Smooth muscle cell (in vitro differentiated cells): ENCODE data around the gene CRCP. TPM values are rescaled to one million over a fixed set of nuclear protein-coding genes. Genes with fewer than 3 reads are reported as not detected.

Experiments
- DNase-seq: peaks from one replicate; lab custom pipeline; 2025; ENCODE audit not compliant: unreplicated experiment; lab: John Stamatoyannopoulos, UW
- H2AFZ ChIP-seq: fragments of 200-600 bp; sonication (generic); 2 replicates; pipeline ENCODE4 v1.6.0; 2016; ENCODE audit warnings: antibody characterized with exemption, low read depth, mild to moderate bottlenecking
- H3F3A ChIP-seq: fragments of 200-600 bp; sonication (generic); 2 replicates; pipeline ENCODE4 v1.6.0; 2017; ENCODE audit warnings: antibody characterized with exemption, low read depth
- H3K27ac ChIP-seq: fragments of 200-600 bp; sonication (generic); 2 replicates; pipeline ENCODE4 v1.5.1; 2016; ENCODE audit warnings: low read depth, mild to moderate bottlenecking
- H3K27me3 ChIP-seq: fragments of 200-600 bp; sonication (generic); 2 replicates; pipeline ENCODE4 v1.6.1; 2016; ENCODE audit warnings: low read depth, mild to moderate bottlenecking
- H3K36me3 ChIP-seq: fragments of 200-600 bp; sonication (generic); 2 replicates; pipeline ENCODE4 v1.5.1; 2016; ENCODE audit warnings: low read depth
- H3K4me1 ChIP-seq: fragments of 200-600 bp; sonication (generic); 2 replicates; pipeline ENCODE4 v1.5.1; 2016; ENCODE audit warnings: low read depth
- H3K4me2 ChIP-seq: fragments of 200-600 bp; sonication (generic); 2 replicates; pipeline ENCODE4 v1.6.0; 2016; ENCODE audit warnings: mild to moderate bottlenecking
- H3K4me3 ChIP-seq: fragments of 200-600 bp; sonication (generic); 2 replicates; pipeline ENCODE4 v1.5.1; 2016; ENCODE audit warnings: mild to moderate bottlenecking
- H3K79me2 ChIP-seq: fragments of 200-600 bp; sonication (generic); 2 replicates; pipeline ENCODE4 v1.6.0; 2016; ENCODE audit warnings: low read depth, mild to moderate bottlenecking
- H3K9ac ChIP-seq: fragments of 200-600 bp; sonication (generic); 2 replicates; pipeline ENCODE4 v1.6.0; 2016; ENCODE audit warnings: low read depth
- H3K9me3 ChIP-seq: fragments of 200-600 bp; sonication (generic); replicated peaks from 2 replicates; pipeline ENCODE4 v1.5.1; 2016; ENCODE audit warnings: low read depth
- H4K20me1 ChIP-seq: fragments of 200-600 bp; sonication (generic); 2 replicates; pipeline ENCODE4 v1.6.0; 2016; ENCODE audit warnings: low read depth
- WGBS: methylation state at CpG from one replicate; pipeline ENCODE4 v1.1.7; 2016; ENCODE audit warnings: low lambda C conversion rate; 5-methylcytosine and 5-hydroxymethylcytosine counted together
- polyA plus RNA-seq: library from polyadenylated mRNA; unstranded; fragments of >200 nt; fragmentation: Nextera tagmentation; extraction: Ambion mirVana; gene quantifications from 2 replicates; pipeline ENCODE4 v1.2.1, GENCODE V29; 2016
- total RNA-seq: library from RNA; depleted of rRNA; stranded (reverse); fragments of >200 nt; gene quantifications from 2 replicates; pipeline ENCODE4 v1.2.3, GENCODE V29; 2014
- TF ChIP-seq, protein P1 (sequence below): fragments of 200-600 bp; sonication (generic); IDR thresholded peaks from 2 replicates; pipeline ENCODE4 v1.5.1; 2017; ENCODE audit warnings: borderline replicate concordance, mild to moderate bottlenecking, antibody characterized with exemption; ENCODE audit not compliant: insufficient read depth, poor library complexity, severe bottlenecking

The CRCP gene
- total and polyA plus RNA-seq, 2 experiments from 2014 or later, result 13.6 to 13.7 TPM

DNA sequence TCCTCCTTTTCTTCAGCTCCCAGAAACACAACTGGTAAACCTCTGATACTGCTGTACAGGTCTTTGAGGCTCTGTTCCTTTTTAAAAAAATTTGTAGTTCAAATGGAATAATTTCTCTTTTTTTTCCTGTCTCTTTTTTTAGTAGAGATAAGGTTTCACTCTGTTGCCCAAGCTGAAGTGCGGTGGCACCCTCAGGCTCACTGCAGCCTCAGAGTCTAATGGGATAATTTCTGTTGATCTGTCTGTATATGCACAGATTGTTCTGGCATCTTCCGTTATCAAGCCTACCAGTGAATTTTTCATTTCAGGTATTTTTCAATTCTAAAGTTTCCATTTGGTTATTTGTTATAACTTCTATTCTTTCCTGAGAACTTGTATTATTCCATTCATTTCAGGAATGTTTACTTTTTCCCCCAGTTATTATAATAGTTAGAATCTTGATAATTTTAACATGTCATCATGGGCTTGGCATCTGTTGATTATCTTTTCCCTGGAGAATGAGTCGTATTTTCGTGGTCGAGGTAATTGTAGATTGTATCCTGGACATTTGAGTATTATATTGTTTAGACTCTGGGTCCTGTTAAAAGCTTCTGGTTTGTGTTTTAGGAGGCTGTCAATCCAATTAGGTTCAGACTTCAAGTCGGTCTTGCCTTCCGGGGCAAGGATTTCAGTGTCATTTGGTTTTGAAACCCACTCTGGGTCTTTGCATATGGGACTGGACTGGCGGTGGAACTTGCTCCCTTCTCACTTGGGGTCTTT, 24.5 kb downstream of the CRCP start:
- 49% methylated on average over 8 of the region's 8 CpGs for WGBS
- TF ChIP-seq, protein P1, sequence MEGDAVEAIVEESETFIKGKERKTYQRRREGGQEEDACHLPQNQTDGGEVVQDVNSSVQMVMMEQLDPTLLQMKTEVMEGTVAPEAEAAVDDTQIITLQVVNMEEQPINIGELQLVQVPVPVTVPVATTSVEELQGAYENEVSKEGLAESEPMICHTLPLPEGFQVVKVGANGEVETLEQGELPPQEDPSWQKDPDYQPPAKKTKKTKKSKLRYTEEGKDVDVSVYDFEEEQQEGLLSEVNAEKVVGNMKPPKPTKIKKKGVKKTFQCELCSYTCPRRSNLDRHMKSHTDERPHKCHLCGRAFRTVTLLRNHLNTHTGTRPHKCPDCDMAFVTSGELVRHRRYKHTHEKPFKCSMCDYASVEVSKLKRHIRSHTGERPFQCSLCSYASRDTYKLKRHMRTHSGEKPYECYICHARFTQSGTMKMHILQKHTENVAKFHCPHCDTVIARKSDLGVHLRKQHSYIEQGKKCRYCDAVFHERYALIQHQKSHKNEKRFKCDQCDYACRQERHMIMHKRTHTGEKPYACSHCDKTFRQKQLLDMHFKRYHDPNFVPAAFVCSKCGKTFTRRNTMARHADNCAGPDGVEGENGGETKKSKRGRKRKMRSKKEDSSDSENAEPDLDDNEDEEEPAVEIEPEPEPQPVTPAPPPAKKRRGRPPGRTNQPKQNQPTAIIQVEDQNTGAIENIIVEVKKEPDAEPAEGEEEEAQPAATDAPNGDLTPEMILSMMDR, result no peak
- H4K20me1 ChIP-seq, result peaks cover 20% of the 10 kb centered on the region
- H3K79me2 ChIP-seq, result peaks cover 10% of the 10 kb centered on the region
- H3K27me3 ChIP-seq, result no peaks in the 10 kb centered on the region
- H3K27ac ChIP-seq, result no peak overlapping the region
- H3K9ac ChIP-seq, result no peak overlapping the region
- H3K4me2 ChIP-seq, result no peak overlapping the region
- no peak overlapping the region for H3K4me3 ChIP-seq
- DNase-seq, result no peak
- no peaks in the 10 kb centered on the region for H3K4me1 ChIP-seq
- no peaks in the 10 kb centered on the region for H3K36me3 ChIP-seq
- no peak overlapping the region for H2AFZ ChIP-seq
- H3K9me3 ChIP-seq, result no peaks in the 10 kb centered on the region
- H3F3A ChIP-seq, result peaks cover 7% of the 10 kb centered on the region

DNA sequence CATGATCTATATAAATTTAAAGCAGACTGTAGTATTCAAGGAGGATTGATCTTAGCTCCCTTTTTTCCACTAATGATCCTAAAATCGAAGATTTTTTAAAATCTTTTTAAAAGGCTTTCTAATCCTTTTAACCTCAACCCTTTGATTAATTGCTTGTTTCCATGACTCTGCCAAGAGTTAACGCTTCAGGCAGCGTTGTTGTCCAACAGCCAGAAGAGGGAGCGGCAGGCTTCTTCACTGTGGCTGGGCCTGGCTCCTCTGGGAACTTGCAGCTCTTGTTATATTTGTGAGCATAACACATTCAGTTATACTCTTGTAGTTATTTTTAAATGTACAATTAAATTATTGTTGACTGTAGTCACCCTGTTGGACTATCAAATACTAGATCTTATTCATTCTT, 26.3 kb downstream of the CRCP start:
- Histone ChIP-seq H3F3A (peaks cover 12% of the 10 kb centered on the region), H3K36me3 (no peaks in the 10 kb centered on the region), H2AFZ (no peak overlapping the region), H3K9me3 (no peaks in the 10 kb centered on the region), H3K4me2 (no peak overlapping the region), H3K4me3 (no peak overlapping the region), H3K27ac (peak overlapping the region; percentile 61), H4K20me1 (peaks cover 26% of the 10 kb centered on the region), H3K4me1 (no peaks in the 10 kb centered on the region), H3K9ac (no peak overlapping the region), H3K27me3 (no peaks in the 10 kb centered on the region), H3K79me2 (peaks cover 10% of the 10 kb centered on the region)
- DNase-seq, result no peak
- 17% methylated on average over 4 of the region's 4 CpGs for WGBS
- TF ChIP-seq, protein P1, result peak; percentile 66

DNA sequence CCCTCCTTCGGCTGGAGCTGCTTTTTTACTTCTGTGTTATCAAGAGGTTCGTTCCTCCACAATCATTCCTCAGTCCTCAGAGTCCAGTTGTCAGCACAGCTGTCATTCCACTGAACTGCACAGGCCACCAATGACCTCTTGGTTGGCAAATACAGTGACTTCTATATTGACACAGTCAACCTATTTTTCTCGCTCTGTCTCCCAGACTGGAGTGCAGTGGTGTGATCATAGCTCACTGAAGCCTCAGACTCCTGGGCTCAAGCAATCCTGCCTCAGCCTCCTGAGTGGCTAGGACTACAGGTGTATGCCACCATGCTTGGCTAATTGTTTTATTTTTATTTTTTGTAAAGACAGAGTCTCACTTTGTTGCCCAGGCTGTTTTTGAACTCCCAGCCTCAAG, 27.7 kb downstream of the CRCP start:
- no peak overlapping the region for H3K4me2 ChIP-seq
- no peak overlapping the region for H3K27ac ChIP-seq
- H3K9ac ChIP-seq, result no peak overlapping the region
- DNase-seq, result no peak
- WGBS, result 48% methylated on average over 3 of the region's 3 CpGs
- TF ChIP-seq, protein P1, result no peak
- no peaks in the 10 kb centered on the region for H3K36me3 ChIP-seq
- peaks cover 26% of the 10 kb centered on the region for H4K20me1 ChIP-seq
- H3K4me1 ChIP-seq, result no peaks in the 10 kb centered on the region
- no peak overlapping the region for H2AFZ ChIP-seq
- H3K27me3 ChIP-seq, result no peaks in the 10 kb centered on the region
- H3K4me3 ChIP-seq, result no peak overlapping the region
- no peaks in the 10 kb centered on the region for H3K9me3 ChIP-seq
- H3F3A ChIP-seq, result peaks cover 12% of the 10 kb centered on the region
- peaks cover 10% of the 10 kb centered on the region for H3K79me2 ChIP-seq

DNA sequence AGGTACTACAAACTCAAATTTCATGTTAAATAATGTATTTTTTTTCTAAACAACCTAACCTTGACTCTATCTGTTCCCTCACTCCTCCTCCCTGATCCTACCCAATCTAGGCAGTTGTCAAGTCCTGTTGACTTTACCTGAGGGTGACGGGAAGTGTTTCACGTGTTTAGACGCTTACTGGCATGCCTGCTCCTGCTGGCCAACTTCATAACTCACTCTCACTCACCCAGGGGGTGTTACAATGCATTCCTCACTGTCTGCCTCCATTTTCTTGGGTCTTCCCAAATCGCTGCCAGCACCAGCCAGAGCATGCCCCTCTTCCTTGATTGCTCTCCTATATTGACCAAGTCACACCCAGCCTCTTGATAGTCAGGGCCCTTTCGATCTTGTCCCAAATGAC, 28.3 kb downstream of the CRCP start:
- Histone ChIP-seq H3K79me2 (peaks cover 7% of the 10 kb centered on the region), H3K4me1 (no peaks in the 10 kb centered on the region), H3K4me3 (no peak overlapping the region), H3K27me3 (no peaks in the 10 kb centered on the region), H3K9me3 (no peaks in the 10 kb centered on the region), H3K36me3 (no peaks in the 10 kb centered on the region), H4K20me1 (peaks cover 26% of the 10 kb centered on the region), H3K9ac (no peak overlapping the region), H3K4me2 (no peak overlapping the region), H3F3A (peaks cover 12% of the 10 kb centered on the region), H3K27ac (peak overlapping the region; percentile 51), H2AFZ (no peak overlapping the region)
- TF ChIP-seq, protein P1, result no peak
- no peak for DNase-seq
- 79% methylated on average over 5 of the region's 5 CpGs for WGBS
